ENCODE measurements around the gene CTIF. TPM values are rescaled to one million over a fixed set of nuclear protein-coding genes. Genes with fewer than 3 reads are reported as not detected.
A peak's percentile ranks its signal among the peaks of the same experiment; 100 is the strongest.

The CTIF gene
- total RNA-seq, 1 donor from 2014 or later = 51.5 TPM

DNA sequence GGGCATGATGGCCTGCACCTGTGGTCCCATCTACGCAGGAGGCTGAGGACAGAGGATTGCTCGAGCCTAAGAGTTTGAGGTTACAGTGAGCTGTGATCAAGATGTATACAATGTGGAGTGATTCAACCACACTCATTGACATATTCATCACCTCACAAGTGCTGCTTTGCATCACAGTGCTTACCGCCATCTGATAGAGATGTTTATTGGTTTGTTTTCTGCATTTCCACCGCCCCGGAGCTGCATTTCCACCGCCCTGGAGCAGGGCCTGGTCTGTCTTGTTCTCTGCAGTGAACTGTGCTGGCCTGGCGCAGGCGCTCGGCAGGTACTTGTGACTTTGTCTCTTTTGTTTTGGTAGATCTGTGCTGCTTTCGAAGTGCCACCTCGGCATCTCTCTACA lies 315.9 kb downstream of the CTIF start:
- H3K9me3 Mint-ChIP-seq (ENCODE audit: unreplicated experiment) = no peaks in the 10 kb centered on the region
- peaks cover 47% of the 10 kb centered on the region for H3K4me1 Mint-ChIP-seq (ENCODE audit: unreplicated experiment)
- no peak overlapping the region for H3K27ac Mint-ChIP-seq (ENCODE audit: unreplicated experiment)
- TF ChIP-seq CTCF (IDR thresholded peaks at IDR 0.05; ENCODE audit: unreplicated experiment) = no peak
- no peak overlapping the region for H3K4me3 Mint-ChIP-seq (ENCODE audit: unreplicated experiment)
- DNase-seq (ENCODE audit: low spot score) = no peak
- H3K27me3 Mint-ChIP-seq (ENCODE audit: unreplicated experiment) = peaks cover 12% of the 10 kb centered on the region
- H3K36me3 Mint-ChIP-seq (ENCODE audit: low read depth, unreplicated experiment) = peaks cover 38% of the 10 kb centered on the region

DNA sequence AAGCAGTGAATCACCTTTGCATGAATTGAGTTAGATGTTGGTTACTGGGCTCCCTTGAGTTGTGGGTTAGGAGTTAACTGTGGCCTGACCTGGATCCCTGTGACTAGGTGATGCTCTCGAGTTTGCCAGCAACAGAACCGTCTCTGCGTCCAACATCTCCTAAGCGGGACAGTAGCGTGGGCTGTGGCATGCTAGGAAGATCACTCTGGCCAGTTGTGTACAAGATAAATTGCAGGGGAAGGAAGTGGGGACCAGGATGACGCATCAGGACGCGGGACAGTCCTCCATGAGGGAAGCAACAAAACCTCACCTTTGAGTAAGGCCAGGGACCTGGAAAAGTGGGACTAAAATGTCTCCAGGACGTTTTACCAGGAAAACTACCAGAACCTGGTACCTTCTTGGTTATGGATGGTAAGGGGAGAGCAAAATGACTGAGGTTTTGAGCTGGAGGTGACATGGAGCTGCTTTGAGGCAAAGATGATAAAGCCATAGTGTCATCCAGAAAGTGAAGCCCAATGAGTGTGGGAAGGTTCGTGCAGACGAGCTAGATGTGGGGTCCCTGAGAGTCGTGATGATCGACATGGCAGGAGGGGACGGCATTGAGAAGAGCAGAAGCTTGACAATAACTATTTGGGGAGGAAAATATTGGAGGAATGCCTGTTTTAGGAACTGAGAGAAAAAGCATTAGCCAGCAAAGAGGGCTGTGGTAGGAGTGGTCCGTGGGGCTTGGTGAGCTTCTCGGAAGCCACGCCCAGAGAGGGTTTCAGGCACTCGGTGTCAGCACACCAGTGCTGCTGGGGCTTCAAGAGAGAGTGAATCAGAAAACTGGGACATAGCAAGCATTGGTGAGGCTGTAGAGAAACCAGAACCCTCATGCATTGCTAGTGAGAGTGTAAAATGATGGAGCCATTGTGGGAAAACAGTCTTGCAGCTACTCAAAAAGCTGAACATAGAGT lies 316.9 kb downstream of the CTIF start:
- Mint-ChIP-seq H3K27ac (ENCODE audit: unreplicated experiment) (peak overlapping the region; percentile 16), H3K27me3 (ENCODE audit: unreplicated experiment) (peaks cover 12% of the 10 kb centered on the region), H3K4me1 (ENCODE audit: unreplicated experiment) (peaks cover 37% of the 10 kb centered on the region), H3K9me3 (ENCODE audit: unreplicated experiment) (no peaks in the 10 kb centered on the region), H3K36me3 (ENCODE audit: low read depth, unreplicated experiment) (peaks cover 33% of the 10 kb centered on the region), H3K4me3 (ENCODE audit: unreplicated experiment) (no peak overlapping the region)
- TF ChIP-seq CTCF (IDR thresholded peaks at IDR 0.05; ENCODE audit: unreplicated experiment) = no peak
- DNase-seq (ENCODE audit: low spot score) = no peak

DNA sequence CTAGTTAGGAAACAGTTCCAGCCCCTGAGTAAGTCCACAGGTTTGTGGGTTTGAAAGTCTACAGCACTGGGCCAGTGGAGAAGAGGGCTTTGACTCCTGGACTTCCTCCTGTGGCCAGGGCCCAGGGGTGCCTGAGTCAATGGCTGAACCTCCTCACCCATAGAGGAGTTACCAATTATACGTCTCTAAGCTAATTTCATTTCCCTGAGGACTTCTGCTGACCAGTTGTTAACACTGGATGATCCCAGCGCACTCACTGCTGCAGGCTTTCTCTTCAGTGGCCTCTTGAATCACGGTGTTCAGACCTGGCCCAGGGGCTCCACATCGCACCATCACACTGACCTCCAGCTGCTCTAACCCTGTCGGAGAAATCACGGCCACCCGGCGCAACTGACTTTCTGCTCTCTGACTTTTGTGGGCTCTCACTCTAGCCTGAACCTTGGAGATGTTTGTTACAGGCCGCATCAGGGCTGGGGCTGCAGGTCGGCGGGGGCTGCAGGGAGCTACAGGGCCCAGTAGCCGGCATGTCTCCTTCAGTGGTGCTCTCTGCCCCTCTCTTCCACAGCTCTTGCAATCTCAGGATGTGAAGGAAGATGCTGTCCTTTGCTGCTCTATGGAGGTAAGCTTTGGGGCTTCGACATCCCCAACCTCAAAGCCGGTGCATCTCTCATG lies 318.3 kb downstream of the CTIF start:
- Mint-ChIP-seq H3K9me3 (ENCODE audit: unreplicated experiment) (no peaks in the 10 kb centered on the region), H3K27ac (ENCODE audit: unreplicated experiment) (no peak overlapping the region), H3K27me3 (ENCODE audit: unreplicated experiment) (peaks cover 12% of the 10 kb centered on the region), H3K4me1 (ENCODE audit: unreplicated experiment) (peaks cover 26% of the 10 kb centered on the region), H3K36me3 (ENCODE audit: low read depth, unreplicated experiment) (peaks cover 33% of the 10 kb centered on the region), H3K4me3 (ENCODE audit: unreplicated experiment) (peak overlapping the region; percentile 13)
- no peak for TF ChIP-seq CTCF (IDR thresholded peaks at IDR 0.05; ENCODE audit: unreplicated experiment)
- no peak for DNase-seq (ENCODE audit: low spot score)

DNA sequence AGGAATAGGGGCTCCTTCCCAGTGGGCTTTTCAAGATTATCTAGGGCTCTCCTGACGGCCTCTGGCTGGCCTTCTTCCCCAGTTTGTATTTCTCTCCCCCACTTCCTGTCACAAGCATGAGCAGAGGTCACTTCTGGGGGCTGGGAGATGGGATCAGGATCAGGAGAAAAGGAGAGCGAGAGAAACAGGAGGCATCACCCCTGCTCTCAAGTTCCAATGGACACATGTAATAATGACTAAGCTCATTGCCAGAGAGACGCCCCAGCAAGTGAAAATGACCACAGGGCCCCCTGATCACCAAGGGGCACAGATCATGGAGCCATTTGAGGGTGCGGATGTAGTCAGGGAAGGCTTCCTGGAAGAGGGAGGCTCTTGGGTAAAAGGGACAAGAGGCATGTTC lies 319.8 kb downstream of the CTIF start:
- Mint-ChIP-seq H3K4me1 (ENCODE audit: unreplicated experiment) (peaks cover 19% of the 10 kb centered on the region), H3K4me3 (ENCODE audit: unreplicated experiment) (no peak overlapping the region), H3K27me3 (ENCODE audit: unreplicated experiment) (peaks cover 6% of the 10 kb centered on the region), H3K27ac (ENCODE audit: unreplicated experiment) (no peak overlapping the region), H3K9me3 (ENCODE audit: unreplicated experiment) (no peaks in the 10 kb centered on the region), H3K36me3 (ENCODE audit: low read depth, unreplicated experiment) (peaks cover 36% of the 10 kb centered on the region)
- TF ChIP-seq CTCF (IDR thresholded peaks at IDR 0.05; ENCODE audit: unreplicated experiment) = no peak
- DNase-seq (ENCODE audit: low spot score) = no peak
